ENCODE measurements around the gene ACRV1.

- no peak for TF ChIP-seq POLR2A (IDR thresholded peaks at IDR 0.05)
- TF ChIP-seq, protein P1, sequence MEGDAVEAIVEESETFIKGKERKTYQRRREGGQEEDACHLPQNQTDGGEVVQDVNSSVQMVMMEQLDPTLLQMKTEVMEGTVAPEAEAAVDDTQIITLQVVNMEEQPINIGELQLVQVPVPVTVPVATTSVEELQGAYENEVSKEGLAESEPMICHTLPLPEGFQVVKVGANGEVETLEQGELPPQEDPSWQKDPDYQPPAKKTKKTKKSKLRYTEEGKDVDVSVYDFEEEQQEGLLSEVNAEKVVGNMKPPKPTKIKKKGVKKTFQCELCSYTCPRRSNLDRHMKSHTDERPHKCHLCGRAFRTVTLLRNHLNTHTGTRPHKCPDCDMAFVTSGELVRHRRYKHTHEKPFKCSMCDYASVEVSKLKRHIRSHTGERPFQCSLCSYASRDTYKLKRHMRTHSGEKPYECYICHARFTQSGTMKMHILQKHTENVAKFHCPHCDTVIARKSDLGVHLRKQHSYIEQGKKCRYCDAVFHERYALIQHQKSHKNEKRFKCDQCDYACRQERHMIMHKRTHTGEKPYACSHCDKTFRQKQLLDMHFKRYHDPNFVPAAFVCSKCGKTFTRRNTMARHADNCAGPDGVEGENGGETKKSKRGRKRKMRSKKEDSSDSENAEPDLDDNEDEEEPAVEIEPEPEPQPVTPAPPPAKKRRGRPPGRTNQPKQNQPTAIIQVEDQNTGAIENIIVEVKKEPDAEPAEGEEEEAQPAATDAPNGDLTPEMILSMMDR (IDR thresholded peaks at IDR 0.05) = no peak
Observed at GRCh38 chr11:125688632-125689031, 8.0 kb upstream of the ACRV1 start.
